Measurements from ENCODE around the gene GNRH2.
"Not testable (repeated sequence)": the region's sequence is repeated elsewhere in the genome, so short reads cannot be mapped to it uniquely, and the experiment has no call there.

Gene GNRH2

DNA sequence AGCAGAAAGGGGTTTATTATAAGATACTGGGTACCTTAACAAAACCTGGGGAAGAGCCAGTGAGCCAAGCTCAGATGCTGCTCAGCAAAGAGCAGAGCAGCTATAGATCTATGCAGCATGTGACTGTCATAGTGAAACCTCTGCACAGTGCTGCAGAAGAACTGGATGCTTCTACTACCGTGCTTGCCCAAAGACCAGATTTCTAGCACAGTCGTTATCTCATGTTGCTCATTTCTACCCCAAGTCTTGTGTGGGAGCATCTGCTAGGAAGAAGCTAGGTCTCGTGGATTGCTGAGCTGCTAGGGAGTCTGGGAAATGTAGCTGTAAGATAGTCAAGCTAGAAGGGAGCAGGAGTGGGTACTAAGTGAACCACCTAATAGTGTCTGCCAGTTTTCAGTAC is 31.7 kb upstream of the GNRH2 start:
- no peak for DNase-seq (ENCODE audit: low read depth)
- TF ChIP-seq, protein P1, sequence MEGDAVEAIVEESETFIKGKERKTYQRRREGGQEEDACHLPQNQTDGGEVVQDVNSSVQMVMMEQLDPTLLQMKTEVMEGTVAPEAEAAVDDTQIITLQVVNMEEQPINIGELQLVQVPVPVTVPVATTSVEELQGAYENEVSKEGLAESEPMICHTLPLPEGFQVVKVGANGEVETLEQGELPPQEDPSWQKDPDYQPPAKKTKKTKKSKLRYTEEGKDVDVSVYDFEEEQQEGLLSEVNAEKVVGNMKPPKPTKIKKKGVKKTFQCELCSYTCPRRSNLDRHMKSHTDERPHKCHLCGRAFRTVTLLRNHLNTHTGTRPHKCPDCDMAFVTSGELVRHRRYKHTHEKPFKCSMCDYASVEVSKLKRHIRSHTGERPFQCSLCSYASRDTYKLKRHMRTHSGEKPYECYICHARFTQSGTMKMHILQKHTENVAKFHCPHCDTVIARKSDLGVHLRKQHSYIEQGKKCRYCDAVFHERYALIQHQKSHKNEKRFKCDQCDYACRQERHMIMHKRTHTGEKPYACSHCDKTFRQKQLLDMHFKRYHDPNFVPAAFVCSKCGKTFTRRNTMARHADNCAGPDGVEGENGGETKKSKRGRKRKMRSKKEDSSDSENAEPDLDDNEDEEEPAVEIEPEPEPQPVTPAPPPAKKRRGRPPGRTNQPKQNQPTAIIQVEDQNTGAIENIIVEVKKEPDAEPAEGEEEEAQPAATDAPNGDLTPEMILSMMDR (IDR thresholded peaks at IDR 0.05; ENCODE audit: low read depth, low read length, missing control alignments), result no peak

DNA sequence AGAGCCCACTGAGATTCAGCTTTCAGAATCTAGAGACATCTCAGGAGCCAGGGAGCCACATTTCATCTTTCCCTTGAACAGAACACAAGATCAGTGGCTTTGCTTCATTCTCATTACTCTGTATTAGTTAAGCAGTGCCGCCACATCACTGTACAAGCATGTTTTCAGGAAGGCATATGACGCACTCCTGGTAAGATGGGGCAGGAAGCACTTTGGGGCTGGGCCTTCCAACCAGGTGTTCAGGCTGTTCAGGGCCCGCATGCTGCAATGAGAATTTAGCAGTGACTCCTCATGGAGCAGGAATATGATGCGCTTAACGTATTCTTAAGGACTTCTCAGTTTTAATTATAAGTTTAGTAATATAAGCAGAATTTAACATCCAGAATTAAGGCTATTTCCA is 29.7 kb upstream of the GNRH2 start:
- H3K4me3 ChIP-seq (ENCODE audit: low read depth, low read length), result no peak overlapping the region
- TF ChIP-seq, protein P1 (IDR thresholded peaks at IDR 0.05; ENCODE audit: low read depth, low read length, missing control alignments), result no peak
- DNase-seq (ENCODE audit: low read depth), result no peak

More for the DNA sequence above, 31.7 kb upstream of the GNRH2 start:
- no peak overlapping the region for H3K4me3 ChIP-seq (ENCODE audit: low read depth, low read length)

DNA sequence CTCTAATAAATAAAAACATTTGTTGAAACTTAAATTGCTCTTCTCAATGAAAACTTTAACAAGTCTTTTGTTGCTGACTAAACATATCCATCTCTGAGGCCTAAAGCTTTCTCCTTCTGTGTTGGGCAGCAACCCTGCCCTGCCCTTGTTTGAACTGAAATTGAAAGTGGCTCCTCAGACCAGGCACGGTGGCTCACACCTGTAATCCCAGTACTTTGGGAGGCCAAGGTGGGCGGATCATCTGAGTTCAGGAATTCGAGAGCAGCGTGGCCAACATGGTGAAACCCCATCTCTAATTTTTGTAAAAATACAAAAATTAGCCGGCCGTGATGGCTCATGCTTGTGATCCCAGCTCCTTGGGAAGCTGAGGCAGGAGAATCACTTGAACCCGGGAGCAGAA is 29.2 kb upstream of the GNRH2 start:
- TF ChIP-seq, protein P1 (IDR thresholded peaks at IDR 0.05; ENCODE audit: low read depth, low read length, missing control alignments), result no peak
- no peak overlapping the region for H3K4me3 ChIP-seq (ENCODE audit: low read depth, low read length)
- DNase-seq (ENCODE audit: low read depth), result no peak

DNA sequence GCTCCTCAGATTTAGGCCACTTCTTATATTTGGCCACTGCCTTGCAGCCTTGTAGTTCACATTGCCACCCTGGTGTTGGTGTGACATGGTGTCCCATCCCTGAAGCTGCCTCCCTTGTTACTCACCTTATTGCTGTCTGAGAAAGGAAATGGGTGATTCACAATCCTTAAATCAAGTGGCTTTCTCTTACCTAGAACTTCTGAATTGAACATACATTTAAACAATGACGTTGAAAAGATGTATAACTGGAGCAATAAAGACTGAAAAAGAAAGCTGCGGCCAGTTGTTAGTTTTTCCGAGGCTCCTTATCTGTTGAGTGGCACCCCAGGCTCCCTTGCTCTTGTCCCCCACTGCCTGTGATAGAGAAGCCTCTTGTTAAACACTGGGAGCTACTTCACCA is 28.8 kb upstream of the GNRH2 start:
- TF ChIP-seq, protein P1 (IDR thresholded peaks at IDR 0.05; ENCODE audit: low read depth, low read length, missing control alignments), result no peak
- no peak overlapping the region for H3K4me3 ChIP-seq (ENCODE audit: low read depth, low read length)
- DNase-seq (ENCODE audit: low read depth), result no peak

DNA sequence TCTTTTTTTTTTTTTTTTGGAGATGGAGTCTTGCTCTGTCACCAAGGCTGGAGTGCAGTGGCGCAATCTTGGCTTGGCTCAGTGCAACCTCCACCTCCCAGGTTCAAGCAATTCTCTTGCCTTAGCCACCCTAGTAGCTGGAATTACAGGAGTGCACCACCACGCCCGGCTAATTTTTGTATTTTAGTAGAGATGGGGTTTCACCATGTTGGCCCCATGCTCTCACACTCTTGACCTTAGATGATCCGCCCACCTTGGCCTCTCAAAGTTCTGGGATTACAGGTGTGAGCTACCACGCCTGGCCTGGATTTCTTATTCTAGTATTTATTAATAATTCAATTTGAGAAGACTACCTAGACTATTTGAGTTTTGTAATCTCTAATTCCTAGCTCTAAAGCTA is 28.1 kb upstream of the GNRH2 start:
- not testable (repeated sequence) for DNase-seq (ENCODE audit: low read depth); H3K4me3 ChIP-seq (ENCODE audit: low read depth, low read length)

DNA sequence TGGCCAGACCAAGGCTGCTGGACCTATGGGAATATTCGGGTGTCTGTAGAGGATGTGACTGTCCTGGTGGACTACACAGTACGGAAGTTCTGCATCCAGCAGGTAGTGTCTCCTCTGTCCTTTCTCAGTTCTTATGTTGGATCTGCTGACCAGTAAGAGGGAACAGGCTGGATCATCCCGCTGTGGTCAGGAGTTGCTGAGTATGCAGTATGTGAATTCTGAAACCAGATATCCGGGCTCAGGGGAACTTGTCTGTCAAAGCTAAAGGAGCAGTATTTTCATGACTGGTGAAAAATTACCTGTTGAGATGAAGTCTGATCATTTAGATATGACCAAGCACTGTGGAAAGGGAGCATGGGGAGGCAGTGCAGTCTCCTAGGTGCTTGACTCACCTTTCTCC is 22.1 kb upstream of the GNRH2 start:
- no peak for DNase-seq (ENCODE audit: low read depth)
- no peak overlapping the region for H3K4me3 ChIP-seq (ENCODE audit: low read depth, low read length)
- TF ChIP-seq, protein P1 (IDR thresholded peaks at IDR 0.05; ENCODE audit: low read depth, low read length, missing control alignments), result no peak

DNA sequence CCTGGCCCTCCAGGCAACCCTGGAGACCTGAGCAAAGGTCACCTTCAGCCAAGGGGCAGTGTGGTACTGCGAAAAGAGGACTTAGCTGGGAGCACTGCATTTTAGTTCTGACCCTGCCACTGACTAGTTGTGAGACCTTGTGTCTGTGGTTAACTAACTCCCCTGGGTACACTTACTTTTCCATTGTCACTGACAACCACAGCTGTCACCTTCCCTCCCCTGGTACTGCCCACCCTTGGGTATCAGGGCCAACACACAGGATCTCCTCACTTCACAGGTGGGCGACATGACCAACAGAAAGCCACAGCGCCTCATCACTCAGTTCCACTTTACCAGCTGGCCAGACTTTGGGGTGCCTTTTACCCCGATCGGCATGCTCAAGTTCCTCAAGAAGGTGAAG is 21.6 kb upstream of the GNRH2 start:
- DNase-seq (ENCODE audit: low read depth), result no peak
- TF ChIP-seq, protein P1 (IDR thresholded peaks at IDR 0.05; ENCODE audit: low read depth, low read length, missing control alignments), result no peak
- no peak overlapping the region for H3K4me3 ChIP-seq (ENCODE audit: low read depth, low read length)

DNA sequence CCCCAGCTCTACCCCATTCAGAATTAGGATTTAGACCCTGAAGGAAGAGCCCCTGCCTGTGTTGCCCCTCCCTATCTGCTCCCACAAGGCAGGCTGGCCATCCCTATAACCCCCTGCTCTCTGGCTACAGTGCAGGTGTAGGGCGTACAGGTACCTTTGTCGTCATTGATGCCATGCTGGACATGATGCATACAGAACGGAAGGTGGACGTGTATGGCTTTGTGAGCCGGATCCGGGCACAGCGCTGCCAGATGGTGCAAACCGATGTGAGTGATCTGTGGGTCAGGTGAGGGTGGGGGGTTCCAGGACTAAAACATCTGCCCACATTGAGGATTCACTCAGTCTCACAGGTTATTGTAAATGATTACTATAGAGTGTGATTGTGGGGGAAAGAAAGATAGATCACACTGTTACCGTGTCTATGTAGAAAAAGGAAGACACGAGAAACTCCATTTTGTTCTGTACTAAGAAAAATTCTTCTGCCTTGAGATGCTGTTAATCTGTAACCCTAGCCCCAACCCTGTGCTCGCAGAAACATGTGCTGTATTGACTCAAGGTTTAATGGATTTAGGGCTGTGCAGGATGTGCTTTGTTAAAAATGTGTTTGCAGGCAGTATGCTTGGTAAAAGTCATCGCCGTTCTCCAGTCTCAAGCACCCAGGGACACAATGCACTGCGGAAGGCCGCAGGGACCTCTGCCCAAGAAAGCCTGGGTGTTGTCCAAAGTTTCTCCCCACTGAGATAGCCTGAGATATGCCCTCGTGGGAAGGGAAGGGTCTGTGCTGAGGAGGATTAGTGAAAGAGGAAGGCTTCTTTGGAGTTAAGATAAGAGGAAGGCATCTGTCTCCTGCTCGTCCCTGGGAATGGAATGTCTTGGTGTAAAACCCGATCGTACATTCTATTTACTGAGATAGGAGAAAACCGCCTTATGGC is 20.6 kb upstream of the GNRH2 start:
- not testable (repeated sequence) for H3K4me3 ChIP-seq (ENCODE audit: low read depth, low read length); DNase-seq (ENCODE audit: low read depth)

Measured in GM12864 (cell line).